SK-N-SH (cell line): Measurements from ENCODE around the gene MAP4K1. TPM values are rescaled to one million over a fixed set of nuclear protein-coding genes. Genes with fewer than 3 reads are reported as not detected.

Experiments used
- CTCF ChIA-PET: fragments of 300-600, 350-600 bp; formaldehyde crosslinking; extraction: SDS; loops from one replicate; lab custom pipeline; 2021; lab: Yijun Ruan, JAX
- POLR2A ChIA-PET: fragments of 350-600 bp; sonication (Branson Sonifier 250); formaldehyde crosslinking; extraction: SDS; loops from one replicate; lab custom pipeline; 2020; ENCODE audit warnings: antibody characterized with exemption, inconsistent platforms; lab: Yijun Ruan, JAX
- DNase-seq: peaks from one replicate; pipeline ENCODE4 v3.0.0; 2012
- H2AFZ ChIP-seq: fragments of 200-600 bp; sonication (generic); 2 replicates; pipeline ENCODE4 v1.8.1; 2016; ENCODE audit warnings: antibody characterized with exemption, mild to moderate bottlenecking, low read depth
- H3F3A ChIP-seq: fragments of 200-600 bp; sonication (generic); replicated peaks from 2 replicates; pipeline ENCODE3; 2016; ENCODE audit warnings: antibody characterized with exemption, mild to moderate bottlenecking; ENCODE audit not compliant: insufficient read depth
- H3K27ac ChIP-seq, 2 experiments: fragments of 200-500 bp in 1 of 2; fragments of 200-600 bp in 1 of 2; sonication (Bioruptor generic) in 1 of 2; sonication (generic), shearing (Covaris generic) in 1 of 2; 2 replicates each; pipeline versions ENCODE4 v1.5.1 to v1.6.1; 2014 to 2016; ENCODE audit warnings: low read depth in 2 of 2, inconsistent platforms in 1 of 2, low read length in 1 of 2, mild to moderate bottlenecking in 1 of 2, mixed read lengths in 1 of 2
- H3K27me3 ChIP-seq: fragments of 200-600 bp; sonication (generic), shearing (Covaris generic); 2 replicates; pipeline ENCODE4 v1.6.1; 2016; ENCODE audit warnings: mixed run types; ENCODE audit not compliant: insufficient read depth
- H3K36me3 ChIP-seq, 2 experiments: fragments of 200-500 bp in 1 of 2; fragments of 200-600 bp in 1 of 2; sonication (Bioruptor generic) in 1 of 2; sonication (generic) in 1 of 2; replicated peaks in 1 of 2; 2 replicates each; pipeline versions ENCODE3 to v1.5.1; 2014 to 2016; ENCODE audit warnings: low read length in 1 of 2, mild to moderate bottlenecking in 1 of 2; ENCODE audit not compliant: insufficient read depth in 2 of 2, control insufficient read depth in 1 of 2
- H3K4me1 ChIP-seq, 2 experiments: fragments of 200-500 bp in 1 of 2; fragments of 200-600 bp in 1 of 2; sonication (Bioruptor generic) in 1 of 2; sonication (generic), shearing (Covaris generic) in 1 of 2; 2 replicates each; pipeline versions ENCODE4 v1.5.1 to v1.6.1; 2014 to 2016; ENCODE audit warnings: low read depth in 1 of 2, low read length in 1 of 2, mixed run types in 1 of 2; ENCODE audit not compliant: insufficient read depth in 2 of 2, control insufficient read depth in 1 of 2
- H3K4me2 ChIP-seq: fragments of 200-600 bp; sonication (generic), shearing (Covaris generic); 2 replicates; pipeline ENCODE4 v1.6.1; 2017; ENCODE audit warnings: mixed run types
- H3K4me3 ChIP-seq, 2 experiments: fragments of 200-500 bp in 1 of 2; fragments of 200-600 bp in 1 of 2; sonication (Bioruptor generic) in 1 of 2; sonication (generic), shearing (Covaris generic) in 1 of 2; 2 replicates each; pipeline versions ENCODE4 v1.5.1 to v1.8.1; 2014 to 2016; ENCODE audit warnings: low read depth in 2 of 2, inconsistent platforms in 1 of 2, low read length in 1 of 2, mild to moderate bottlenecking in 1 of 2, mixed read lengths in 1 of 2, moderate library complexity in 1 of 2
- H3K79me2 ChIP-seq: fragments of 200-600 bp; sonication (generic); 2 replicates; pipeline ENCODE4 v1.8.1; 2017; ENCODE audit warnings: mild to moderate bottlenecking; ENCODE audit not compliant: insufficient read depth
- H3K9ac ChIP-seq: fragments of 200-600 bp; sonication (generic); 2 replicates; pipeline ENCODE4 v1.6.1; 2017; ENCODE audit warnings: mixed run types
- H3K9me2 ChIP-seq: fragments of 200-600 bp; sonication (generic); 2 replicates; pipeline ENCODE4 v1.6.1; 2017; ENCODE audit warnings: mixed run types
- H3K9me3 ChIP-seq: fragments of 200-600 bp; sonication (generic); 2 replicates; pipeline ENCODE4 v1.6.1; 2017; ENCODE audit warnings: mixed run types, mild to moderate bottlenecking, moderate library complexity
- H4K20me1 ChIP-seq: fragments of 200-600 bp; sonication (generic); 2 replicates; pipeline ENCODE4 v1.6.1; 2017; ENCODE audit warnings: mild to moderate bottlenecking, mixed run types; ENCODE audit not compliant: insufficient read depth
- CHD2 ChIP-seq: fragments of 150-350 bp; IDR thresholded peaks from 2 replicates; pipeline ENCODE4 v1.6.1; 2018; ENCODE audit warnings: low read length; ENCODE audit not compliant: partially characterized antibody
- ELF1 ChIP-seq: IDR thresholded peaks from 2 replicates; pipeline ENCODE4 v1.4.0; 2012
- FOXJ3 ChIP-seq: sonication (generic); formaldehyde crosslinking; IDR thresholded peaks from 2 replicates; pipeline ENCODE4 v1.5.1; 2020; ENCODE audit warnings: mild to moderate bottlenecking, missing genetic modification reagents
- RAD21 ChIP-seq: IDR thresholded peaks from 2 replicates; pipeline ENCODE4 v1.6.1; 2012; ENCODE audit warnings: mild to moderate bottlenecking, low read length
- RCOR1 ChIP-seq: fragments of 150-350 bp; IDR thresholded peaks from 2 replicates; pipeline ENCODE4 v1.6.1; 2017; ENCODE audit warnings: antibody characterized with exemption, low read length
- SMC3 ChIP-seq: IDR thresholded peaks from 2 replicates; pipeline ENCODE4 v1.6.1; 2012; ENCODE audit warnings: low read depth, low read length, improper control_type of control experiment
- TAF1 ChIP-seq: IDR thresholded peaks from 2 replicates; pipeline ENCODE4 v1.6.1; 2012; ENCODE audit warnings: low read depth, mild to moderate bottlenecking, low read length, moderate library complexity, borderline replicate concordance
- TEAD4 ChIP-seq: IDR thresholded peaks from 2 replicates; pipeline ENCODE4 v1.4.0; 2012; ENCODE audit warnings: mild to moderate bottlenecking, borderline replicate concordance; ENCODE audit not compliant: insufficient read depth
- WGBS: methylation state at CpG from one replicate; pipeline ENCODE4 v1.1.6; 2017; ENCODE audit warnings: low lambda C conversion rate; 5-methylcytosine and 5-hydroxymethylcytosine counted together
- polyA plus RNA-seq, 3 experiments: library from polyadenylated mRNA; depleted of rRNA; stranded (reverse); fragments of >200 nt; gene quantifications; 2 replicates each; pipeline ENCODE4 v1.2.3, GENCODE V29; 2012
- TF ChIP-seq, protein P1 (sequence below): IDR thresholded peaks from 2 replicates; pipeline ENCODE4; 2012
- TF ChIP-seq, protein P2 (sequence below): IDR thresholded peaks from 2 replicates; pipeline ENCODE4 v1.4.0; 2012; ENCODE audit warnings: low read depth, borderline replicate concordance
- TF ChIP-seq, protein P3 (sequence below): IDR thresholded peaks from 2 replicates; pipeline ENCODE4 v1.4.0; 2012; ENCODE audit warnings: low read depth, borderline replicate concordance

The MAP4K1 gene
- polyA plus RNA-seq, 1 of the 3 experiments (the other 2 are of a cell fraction): 0.31 TPM

DNA sequence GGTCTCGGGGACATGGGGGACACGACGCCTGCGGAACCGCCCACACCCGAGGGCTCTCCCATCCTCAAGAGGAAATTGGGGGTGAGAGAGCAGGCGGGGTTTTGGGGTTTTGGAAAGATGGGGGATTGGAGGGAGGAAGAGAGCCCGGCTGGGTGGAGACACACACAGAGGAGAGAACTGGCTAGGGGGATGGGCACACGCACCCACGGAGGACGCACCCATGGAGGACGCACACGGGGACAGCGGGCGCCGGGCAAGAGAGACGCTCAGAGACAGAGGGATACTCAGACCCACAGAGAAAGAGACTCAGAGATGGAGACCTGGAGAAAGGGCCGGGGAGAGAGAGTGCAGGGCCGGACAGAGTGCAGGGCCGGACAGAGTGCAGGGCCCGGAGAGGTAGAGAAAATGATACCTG, 52.1 kb downstream of the MAP4K1 start:
- Histone ChIP-seq H3K4me2 (no peak overlapping the region), H3F3A (no peaks in the 10 kb centered on the region), H3K36me3 (no peaks in the 10 kb centered on the region), H3K9ac (no peak overlapping the region), H3K79me2 (no peaks in the 10 kb centered on the region), H3K4me3 (no peak overlapping the region), H4K20me1 (no peaks in the 10 kb centered on the region), H3K4me1 (no peaks in the 10 kb centered on the region), H2AFZ (no peak overlapping the region), H3K9me3 (no peaks in the 10 kb centered on the region), H3K27me3 (peaks cover 12% of the 10 kb centered on the region), H3K9me2 (no peaks in the 10 kb centered on the region), H3K27ac (no peak overlapping the region)
- POLR2A ChIA-PET: no interaction called here
- 90% methylated on average over 21 of the region's 21 CpGs for WGBS
- DNase-seq: no peak
- CTCF ChIA-PET: interaction anchor here (1.2 to 1.6 kb wide), 2 partner anchors 21 to 69 kb away, joined by 3 to 6 read pairs; no protein-coding TSS in a partner anchor
- TF ChIP-seq, protein P1, sequence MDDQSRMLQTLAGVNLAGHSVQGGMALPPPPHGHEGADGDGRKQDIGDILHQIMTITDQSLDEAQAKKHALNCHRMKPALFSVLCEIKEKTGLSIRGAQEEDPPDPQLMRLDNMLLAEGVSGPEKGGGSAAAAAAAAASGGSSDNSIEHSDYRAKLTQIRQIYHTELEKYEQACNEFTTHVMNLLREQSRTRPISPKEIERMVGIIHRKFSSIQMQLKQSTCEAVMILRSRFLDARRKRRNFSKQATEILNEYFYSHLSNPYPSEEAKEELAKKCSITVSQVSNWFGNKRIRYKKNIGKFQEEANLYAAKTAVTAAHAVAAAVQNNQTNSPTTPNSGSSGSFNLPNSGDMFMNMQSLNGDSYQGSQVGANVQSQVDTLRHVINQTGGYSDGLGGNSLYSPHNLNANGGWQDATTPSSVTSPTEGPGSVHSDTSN: no peak
- TF ChIP-seq, protein P2, sequence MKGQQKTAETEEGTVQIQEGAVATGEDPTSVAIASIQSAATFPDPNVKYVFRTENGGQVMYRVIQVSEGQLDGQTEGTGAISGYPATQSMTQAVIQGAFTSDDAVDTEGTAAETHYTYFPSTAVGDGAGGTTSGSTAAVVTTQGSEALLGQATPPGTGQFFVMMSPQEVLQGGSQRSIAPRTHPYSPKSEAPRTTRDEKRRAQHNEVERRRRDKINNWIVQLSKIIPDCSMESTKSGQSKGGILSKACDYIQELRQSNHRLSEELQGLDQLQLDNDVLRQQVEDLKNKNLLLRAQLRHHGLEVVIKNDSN: no peak
- TF ChIP-seq CHD2: no peak

DNA sequence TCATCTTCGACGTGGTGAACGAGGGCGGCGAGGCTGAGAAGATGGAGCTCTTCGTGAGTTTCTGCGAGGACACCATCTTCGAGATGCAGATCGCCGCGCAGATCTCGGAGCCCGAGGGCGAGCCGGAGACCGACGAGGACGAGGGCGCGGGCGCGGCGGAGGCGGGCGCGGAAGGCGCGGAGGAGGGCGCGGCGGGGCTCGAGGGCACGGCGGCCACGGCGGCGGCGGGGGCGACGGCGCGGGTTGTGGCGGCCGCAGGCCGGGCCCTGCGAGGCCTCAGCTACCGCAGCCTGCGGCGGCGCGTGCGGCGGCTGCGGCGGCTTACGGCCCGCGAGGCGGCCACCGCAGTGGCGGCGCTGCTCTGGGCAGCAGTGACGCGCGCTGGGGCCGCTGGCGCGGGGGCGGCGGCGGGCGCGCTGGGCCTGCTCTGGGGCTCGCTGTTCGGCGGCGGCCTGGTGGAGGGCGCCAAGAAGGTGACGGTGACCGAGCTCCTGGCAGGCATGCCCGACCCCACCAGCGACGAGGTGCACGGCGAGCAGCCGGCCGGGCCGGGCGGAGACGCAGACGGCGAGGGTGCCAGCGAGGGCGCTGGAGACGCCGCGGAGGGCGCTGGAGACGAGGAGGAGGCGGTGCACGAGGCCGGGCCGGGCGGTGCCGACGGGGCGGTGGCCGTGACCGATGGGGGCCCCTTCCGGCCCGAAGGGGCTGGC, 52.6 kb downstream of the MAP4K1 start:
- Histone ChIP-seq H3K27ac (no peak overlapping the region), H3K79me2 (no peaks in the 10 kb centered on the region), H3K27me3 (peaks cover 12% of the 10 kb centered on the region), H3K4me2 (no peak overlapping the region), H3K9me2 (no peaks in the 10 kb centered on the region), H3K9me3 (no peaks in the 10 kb centered on the region), H2AFZ (no peak overlapping the region), H3K4me1 (no peaks in the 10 kb centered on the region), H3K4me3 (peak overlapping the region in 1 of 2 experiments; percentile 4; a peak in 1 of 4 replicates), H3K9ac (no peak overlapping the region), H3K36me3 (no peaks in the 10 kb centered on the region), H4K20me1 (no peaks in the 10 kb centered on the region), H3F3A (no peaks in the 10 kb centered on the region)
- WGBS: 35% methylated on average over 50 of the region's 111 CpGs
- POLR2A ChIA-PET: no interaction called here
- DNase-seq: peak; percentile 78
- CTCF ChIA-PET: interaction anchor here (1.0 to 1.6 kb wide), 3 partner anchors 21 to 305 kb away, joined by 3 to 6 read pairs (median 4); no protein-coding TSS in a partner anchor
- TF ChIP-seq SMC3 (no peak), CHD2 (no peak), RAD21 (no peak), TEAD4 (no peak), RCOR1 (no peak), ELF1 (no peak), TAF1 (no peak), FOXJ3 (no peak)
- TF ChIP-seq, protein P3, sequence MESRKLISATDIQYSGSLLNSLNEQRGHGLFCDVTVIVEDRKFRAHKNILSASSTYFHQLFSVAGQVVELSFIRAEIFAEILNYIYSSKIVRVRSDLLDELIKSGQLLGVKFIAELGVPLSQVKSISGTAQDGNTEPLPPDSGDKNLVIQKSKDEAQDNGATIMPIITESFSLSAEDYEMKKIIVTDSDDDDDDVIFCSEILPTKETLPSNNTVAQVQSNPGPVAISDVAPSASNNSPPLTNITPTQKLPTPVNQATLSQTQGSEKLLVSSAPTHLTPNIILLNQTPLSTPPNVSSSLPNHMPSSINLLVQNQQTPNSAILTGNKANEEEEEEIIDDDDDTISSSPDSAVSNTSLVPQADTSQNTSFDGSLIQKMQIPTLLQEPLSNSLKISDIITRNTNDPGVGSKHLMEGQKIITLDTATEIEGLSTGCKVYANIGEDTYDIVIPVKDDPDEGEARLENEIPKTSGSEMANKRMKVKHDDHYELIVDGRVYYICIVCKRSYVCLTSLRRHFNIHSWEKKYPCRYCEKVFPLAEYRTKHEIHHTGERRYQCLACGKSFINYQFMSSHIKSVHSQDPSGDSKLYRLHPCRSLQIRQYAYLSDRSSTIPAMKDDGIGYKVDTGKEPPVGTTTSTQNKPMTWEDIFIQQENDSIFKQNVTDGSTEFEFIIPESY: no peak
